HepG2 (cell line): ENCODE measurements around the gene PXK. TPM values are rescaled to one million over a fixed set of nuclear protein-coding genes. Genes with fewer than 3 reads are reported as not detected.

ENCODE experiments used
- ATAC-seq: fragments of 200-7000 bp; cut with Tn5 transposase; 3 replicates; pipeline ENCODE4 v1.9.1; 2020; ENCODE audit warnings: mild to moderate bottlenecking, moderate library complexity
- BruUV-seq: library from RNA; stranded (reverse); fragments of 400-500 nt; replicated peaks from 2 replicates; lab custom pipeline; 2021; lab: Mats Ljungman, UMichigan
- CTCF ChIA-PET: fragments of 300-600 bp; formaldehyde crosslinking; extraction: SDS; loops from one replicate; lab custom pipeline; 2021; ENCODE audit warnings: low total read pairs, inconsistent platforms, low intra/inter-chr PET ratio; lab: Yijun Ruan, JAX
- POLR2A ChIA-PET: fragments of 350-600 bp; sonication (Branson Sonifier 250); formaldehyde crosslinking; loops from one replicate; lab custom pipeline; 2020; ENCODE audit warnings: antibody characterized with exemption, inconsistent platforms; lab: Yijun Ruan, JAX
- DNase-seq: peaks from one replicate; pipeline ENCODE4 v3.0.0-alpha.2; 2015; ENCODE audit warnings: low spot score
- FAIRE-seq: peaks from 3 replicates; lab custom pipeline; 2011; peaks lifted over from hg19 to GRCh38; lab: Jason Lieb, UNC
- H2AFZ ChIP-seq: one replicate; pipeline ENCODE4 v1.6.1; 2011; ENCODE audit warnings: low read length, inconsistent platforms
- H3K27ac ChIP-seq: fragments of 300-600 bp; 3 replicates; pipeline ENCODE4 v1.8.0; 2011; ENCODE audit warnings: mixed run types, mild to moderate bottlenecking, mixed read lengths, low read length, inconsistent platforms; ENCODE audit not compliant: insufficient read depth; ENCODE audit errors: extremely low read length
- H3K27me3 ChIP-seq, 2 experiments: fragments of 200-600 bp in 1 of 2; 2 replicates in 1 of 2; 3 replicates in 1 of 2; pipeline versions ENCODE4 v1.6.0 to v1.8.0; 2011; ENCODE audit warnings: low read length in 2 of 2, mild to moderate bottlenecking in 2 of 2, moderate library complexity in 2 of 2, inconsistent platforms in 1 of 2; ENCODE audit not compliant: insufficient read depth in 2 of 2, control insufficient read depth in 1 of 2
- H3K36me3 ChIP-seq, 2 experiments: fragments of 200-600 bp in 1 of 2; replicated peaks in 1 of 2; 2 replicates in 1 of 2; 3 replicates in 1 of 2; pipeline versions ENCODE4 v1.5.1 to v1.8.0; 2011; ENCODE audit warnings: low read length in 2 of 2, inconsistent platforms in 1 of 2; ENCODE audit not compliant: insufficient read depth in 2 of 2, control insufficient read depth in 1 of 2
- H3K4me1 ChIP-seq: 2 replicates; pipeline ENCODE4 v1.5.1; 2012; ENCODE audit warnings: low read length, inconsistent platforms; ENCODE audit not compliant: insufficient read depth
- H3K4me2 ChIP-seq: 2 replicates; pipeline ENCODE4 v1.6.0; 2011; ENCODE audit warnings: low read depth, low read length, inconsistent platforms
- H3K4me3 ChIP-seq, 3 experiments: fragments of 200-600 bp in 1 of 3; sonication (generic), shearing (Covaris generic) in 1 of 3; replicated peaks in 1 of 3; 2 replicates each; pipeline ENCODE4 v1.5.1; 2011 to 2016; ENCODE audit warnings: low read length in 3 of 3, inconsistent platforms in 2 of 3, low read depth in 2 of 3, mild to moderate bottlenecking in 2 of 3, control low read depth in 1 of 3, mixed read lengths in 1 of 3; ENCODE audit not compliant: insufficient read depth in 1 of 3
- H3K79me2 ChIP-seq: one replicate; pipeline ENCODE4 v1.6.1; 2011; ENCODE audit warnings: low read length, inconsistent platforms; ENCODE audit not compliant: insufficient read depth
- H3K9ac ChIP-seq: 2 replicates; pipeline ENCODE4 v1.6.0; 2011; ENCODE audit warnings: mild to moderate bottlenecking, low read depth, low read length, inconsistent platforms; ENCODE audit not compliant: insufficient read depth
- H3K9me3 ChIP-seq: 2 replicates; pipeline ENCODE4 v1.5.1; 2012; ENCODE audit warnings: mild to moderate bottlenecking, low read length
- H4K20me1 ChIP-seq: 2 replicates; pipeline ENCODE4 v1.6.0; 2011; ENCODE audit warnings: inconsistent platforms, mild to moderate bottlenecking, low read length, moderate library complexity; ENCODE audit not compliant: insufficient read depth
- AGO2 ChIP-seq: fragments of 200-400 bp; formaldehyde crosslinking; optimal IDR thresholded peaks from 2 replicates; pipeline ENCODE3; 2017; ENCODE audit warnings: mild to moderate bottlenecking, low read depth, low read length, moderate library complexity
- ATF7 ChIP-seq, 2 experiments: fragments of 450-650 bp in 1 of 2; sonication (generic) in 1 of 2; formaldehyde crosslinking in 1 of 2; IDR thresholded peaks; 2 replicates each; pipeline versions ENCODE4 v1.4.0 to v1.6.1; 2016 to 2020; ENCODE audit warnings: antibody characterized with exemption in 1 of 2, mild to moderate bottlenecking in 1 of 2, missing genetic modification reagents in 1 of 2
- GATA4 ChIP-seq: sonication (generic); IDR thresholded peaks from 2 replicates; pipeline ENCODE4 v1.6.1; 2016; ENCODE audit warnings: antibody characterized with exemption, low read depth, borderline replicate concordance
- GPN1 ChIP-seq: sonication (generic); formaldehyde crosslinking; IDR thresholded peaks from 2 replicates; pipeline ENCODE4 v1.5.1; 2020; ENCODE audit warnings: missing genetic modification reagents, borderline replicate concordance
- GTF2F1 ChIP-seq: fragments of 150-350 bp; IDR thresholded peaks from 2 replicates; pipeline ENCODE4 v1.6.1; 2014; ENCODE audit warnings: low read length
- HES4 ChIP-seq: sonication (generic); formaldehyde crosslinking; IDR thresholded peaks from 2 replicates; pipeline ENCODE4 v1.9.0; 2021; ENCODE audit warnings: mild to moderate bottlenecking, missing genetic modification reagents, borderline replicate concordance
- HMG20B ChIP-seq: conservative IDR thresholded peaks from 2 replicates; pipeline ENCODE4 v1.6.1; 2016; ENCODE audit warnings: missing genetic modification reagents, missing compliant biosample characterization
- JARID2 ChIP-seq: sonication (generic); formaldehyde crosslinking; IDR thresholded peaks from 2 replicates; pipeline ENCODE4 v1.8.1; 2023; ENCODE audit warnings: missing genetic modification reagents, inconsistent platforms; ENCODE audit not compliant: insufficient replicate concordance
- PRPF4 ChIP-seq: fragments of 200-400 bp; formaldehyde crosslinking; IDR thresholded peaks from 2 replicates; pipeline ENCODE4 v1.6.1; 2016; ENCODE audit warnings: low read length, low read depth; ENCODE audit not compliant: poor library complexity, severe bottlenecking
- RBM22 ChIP-seq: fragments of 200-400 bp; formaldehyde crosslinking; optimal IDR thresholded peaks from 2 replicates; pipeline ENCODE3; 2017; ENCODE audit warnings: mild to moderate bottlenecking, low read length, moderate library complexity
- TBP ChIP-seq: sonication (generic); formaldehyde crosslinking; IDR thresholded peaks from 2 replicates; pipeline ENCODE4 v1.5.0; 2020; ENCODE audit warnings: missing genetic modification reagents
- ZFYVE20 ChIP-seq: sonication (generic); formaldehyde crosslinking; IDR thresholded peaks from 2 replicates; pipeline ENCODE4 v1.8.0; 2023; ENCODE audit warnings: low read depth, mild to moderate bottlenecking, moderate library complexity, missing genetic modification reagents, borderline replicate concordance
- ZNF10 ChIP-seq: sonication (generic); formaldehyde crosslinking; IDR thresholded peaks from 2 replicates; pipeline ENCODE4 v1.4.0; 2020; ENCODE audit warnings: mild to moderate bottlenecking, low read depth, missing genetic modification reagents, borderline replicate concordance
- ZNF3 ChIP-seq: IDR thresholded peaks from 2 replicates; pipeline ENCODE4 v1.7.0; 2017; ENCODE audit warnings: inconsistent platforms
- ZNF326 ChIP-seq: sonication (generic); formaldehyde crosslinking; IDR thresholded peaks from 2 replicates; pipeline ENCODE4 v1.4.0; 2020; ENCODE audit warnings: missing genetic modification reagents, borderline replicate concordance
- ZNF432 ChIP-seq: sonication (generic); formaldehyde crosslinking; IDR thresholded peaks from 2 replicates; pipeline ENCODE4 v1.5.0; 2020; ENCODE audit warnings: missing genetic modification reagents, mild to moderate bottlenecking, borderline replicate concordance
- WGBS: methylation state at CpG from one replicate; pipeline ENCODE4 v1.1.6; 2017; ENCODE audit warnings: low lambda C conversion rate; 5-methylcytosine and 5-hydroxymethylcytosine counted together
- in situ Hi-C: cut with HindIII; loops from 2 replicates; pipeline ENCODE4 v1.10.0; 2017; ENCODE audit warnings: low pct_unique_long_range_greater_than_20kb; ENCODE audit not compliant: extremely low pct_ligation_motif_present
- intact Hi-C: fragments of 100-400 bp; cut with micrococcal nuclease; formaldehyde crosslinking; loops from one replicate; pipeline ENCODE4 v1.10.0; 2022; ENCODE audit not compliant: unreplicated experiment
- polyA plus RNA-seq, 8 experiments: library from polyadenylated mRNA; depleted of rRNA in 3 of 8; stranded (reverse) in 7 of 8; unstranded in 1 of 8; fragments of >200 nt; fragmentation: Illumina TruSeq in 4 of 8; extraction: Trizol in 4 of 8; gene quantifications; 2 replicates each; pipeline versions ENCODE4 v1.2.1 to v1.2.3, GENCODE V29; 2011 to 2016; ENCODE audit warnings: low read depth in 4 of 8, missing spikeins in 1 of 8, mixed read lengths in 1 of 8; ENCODE audit not compliant: insufficient read depth in 1 of 8
- total RNA-seq, 5 experiments: library from RNA; depleted of rRNA; stranded (reverse); fragments of >200 nt; fragmentation: Illumina TruSeq; extraction: Trizol; gene quantifications; 2 replicates each; pipeline ENCODE4 v1.2.3, GENCODE V29; 2016; ENCODE audit warnings: low read depth in 1 of 5
- TF ChIP-seq, protein P1 (sequence below): sonication (generic); formaldehyde crosslinking; IDR thresholded peaks from 2 replicates; pipeline ENCODE4 v1.4.0; 2020; ENCODE audit warnings: mild to moderate bottlenecking, low read depth, missing genetic modification reagents
- TF ChIP-seq, protein P2 (sequence below): sonication (generic); formaldehyde crosslinking; IDR thresholded peaks from 2 replicates; pipeline ENCODE4 v1.8.0; 2022; ENCODE audit warnings: missing genetic modification reagents, low read depth, mild to moderate bottlenecking, borderline replicate concordance

Gene PXK
- total and polyA plus RNA-seq, 2 of the 13 experiments (the other 11 are each of a cell fraction or from before 2014, with no cell fraction given), result 6.4 to 18.6 TPM

DNA sequence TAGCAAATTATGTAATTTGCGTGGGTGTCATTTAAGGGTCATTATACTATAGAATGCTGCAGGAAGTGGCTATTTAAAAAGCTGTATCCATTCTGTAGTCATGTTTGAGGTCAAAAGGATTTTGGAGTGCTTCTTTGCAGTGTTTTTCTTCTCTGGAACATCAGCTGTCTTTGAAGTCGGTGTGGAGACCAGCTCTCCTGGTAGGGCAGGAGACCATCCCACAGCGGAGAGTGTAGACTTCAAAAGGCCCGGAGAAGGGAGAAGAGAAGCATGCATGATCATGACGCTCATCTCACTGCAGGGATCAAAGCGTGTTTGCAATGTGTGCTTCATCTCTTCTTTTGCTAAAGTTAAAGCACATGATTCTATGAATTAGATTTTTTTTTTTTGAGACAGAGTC lies 19.9 kb downstream of the PXK start:
- peaks cover 6% of the 10 kb centered on the region for H3K4me1 ChIP-seq
- H3K4me2 ChIP-seq, result no peak overlapping the region
- FAIRE-seq (no peak), DNase-seq (no peak), ATAC-seq (no peak)
- H3K36me3 ChIP-seq, result no peaks in the 10 kb centered on the region
- peaks cover 4% of the 10 kb centered on the region for H3K79me2 ChIP-seq
- H3K9ac ChIP-seq, result no peak overlapping the region
- intact Hi-C loops (no loop called here), in situ Hi-C loops (no loop called here)
- CTCF ChIA-PET, result no interaction called here
- POLR2A ChIA-PET, result no interaction called here
- no peak overlapping the region for H3K27ac ChIP-seq
- no peak for TF ChIP-seq ZNF10 (CRISPR knock-in tag)
- TF ChIP-seq AGO2, result no peak
- TF ChIP-seq GATA4, result no peak
- no peak for TF ChIP-seq HES4 (CRISPR knock-in tag)
- no peak for TF ChIP-seq ZFYVE20
- no peak for TF ChIP-seq HMG20B (CRISPR knock-in tag)
- no peak for TF ChIP-seq GTF2F1
- no peak for TF ChIP-seq ZNF3 (CRISPR knock-in tag)
- no peak for TF ChIP-seq TBP (CRISPR knock-in tag)
- no peak for TF ChIP-seq ZNF326 (CRISPR knock-in tag)
- TF ChIP-seq JARID2, result no peak
- TF ChIP-seq ZNF432 (CRISPR knock-in tag), result no peak
- TF ChIP-seq GPN1, result no peak
- no peak for TF ChIP-seq PRPF4
- no peak for TF ChIP-seq RBM22
- TF ChIP-seq ATF7 (IDR thresholded peaks at IDR 0.05), result no peak
- TF ChIP-seq ATF7 (CRISPR knock-in tag; IDR thresholded peaks at IDR 0.05), result no peak
- TF ChIP-seq, protein P1, sequence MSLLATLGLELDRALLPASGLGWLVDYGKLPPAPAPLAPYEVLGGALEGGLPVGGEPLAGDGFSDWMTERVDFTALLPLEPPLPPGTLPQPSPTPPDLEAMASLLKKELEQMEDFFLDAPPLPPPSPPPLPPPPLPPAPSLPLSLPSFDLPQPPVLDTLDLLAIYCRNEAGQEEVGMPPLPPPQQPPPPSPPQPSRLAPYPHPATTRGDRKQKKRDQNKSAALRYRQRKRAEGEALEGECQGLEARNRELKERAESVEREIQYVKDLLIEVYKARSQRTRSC (CRISPR knock-in tag), result no peak
- TF ChIP-seq, protein P2, sequence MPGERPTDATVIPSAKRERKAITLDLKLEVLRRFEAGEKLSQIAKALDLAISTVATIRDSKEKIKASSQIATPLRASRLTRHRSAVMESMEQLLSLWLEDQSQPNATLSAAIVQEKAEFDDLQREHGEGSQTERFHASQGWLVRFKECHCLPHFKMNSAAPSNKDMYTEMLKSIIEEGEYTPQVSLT, result no peak
- no peak overlapping the region for H3K4me3 ChIP-seq
- H3K27me3 ChIP-seq, result no peaks in the 10 kb centered on the region
- H2AFZ ChIP-seq, result no peak overlapping the region
- 89% methylated on average over 6 of the region's 6 CpGs for WGBS
- no peaks in the 10 kb centered on the region; the same call in 1 of the 2 replicates for H4K20me1 ChIP-seq
- no TSS peak for BruUV-seq
- no peaks in the 10 kb centered on the region for H3K9me3 ChIP-seq
